Ishikawa (cell line): ENCODE measurements around the gene PPP3R1.

Source experiments
- CEBPB ChIP-seq: IDR thresholded peaks from 2 replicates; pipeline ENCODE4 v1.6.1; 2012
- CREB1 ChIP-seq: IDR thresholded peaks from 2 replicates; pipeline ENCODE4 v1.6.1; 2012; ENCODE audit warnings: low read depth
- EGR1 ChIP-seq: IDR thresholded peaks from 2 replicates; pipeline ENCODE4 v1.6.1; 2012
- EP300 ChIP-seq: IDR thresholded peaks from 2 replicates; pipeline ENCODE4 v1.6.1; 2012; ENCODE audit warnings: borderline replicate concordance
- FOXM1 ChIP-seq: IDR thresholded peaks from 2 replicates; pipeline ENCODE4 v1.6.1; 2012; ENCODE audit warnings: low read depth, borderline replicate concordance
- NFIC ChIP-seq: IDR thresholded peaks from 2 replicates; pipeline ENCODE4 v1.6.1; 2012
- RAD21 ChIP-seq: IDR thresholded peaks from 2 replicates; pipeline ENCODE4 v1.6.1; 2012; ENCODE audit warnings: low read depth
- TAF1 ChIP-seq: IDR thresholded peaks from 2 replicates; pipeline ENCODE4 v1.6.1; 2012; ENCODE audit warnings: low read depth, mild to moderate bottlenecking
- TCF12 ChIP-seq: IDR thresholded peaks from 2 replicates; pipeline ENCODE4 v1.6.1; 2012; ENCODE audit warnings: low read depth
- TEAD4 ChIP-seq: IDR thresholded peaks from 2 replicates; pipeline ENCODE4 v1.6.1; 2012
- YY1 ChIP-seq: IDR thresholded peaks from 2 replicates; pipeline ENCODE4 v1.6.1; 2012; ENCODE audit warnings: low read depth
- ZBTB7A ChIP-seq: IDR thresholded peaks from 2 replicates; pipeline ENCODE4 v1.6.1; 2012; ENCODE audit warnings: low read depth
- TF ChIP-seq, protein P1 (sequence below): IDR thresholded peaks from 2 replicates; pipeline ENCODE4 v1.6.1; 2012; ENCODE audit warnings: low read depth, mild to moderate bottlenecking
- TF ChIP-seq, protein P2 (sequence below): IDR thresholded peaks from 2 replicates; pipeline ENCODE4 v1.6.1; 2012
- TF ChIP-seq, protein P3 (sequence below): IDR thresholded peaks from 2 replicates; pipeline ENCODE4 v1.6.1; 2012

Gene PPP3R1

DNA sequence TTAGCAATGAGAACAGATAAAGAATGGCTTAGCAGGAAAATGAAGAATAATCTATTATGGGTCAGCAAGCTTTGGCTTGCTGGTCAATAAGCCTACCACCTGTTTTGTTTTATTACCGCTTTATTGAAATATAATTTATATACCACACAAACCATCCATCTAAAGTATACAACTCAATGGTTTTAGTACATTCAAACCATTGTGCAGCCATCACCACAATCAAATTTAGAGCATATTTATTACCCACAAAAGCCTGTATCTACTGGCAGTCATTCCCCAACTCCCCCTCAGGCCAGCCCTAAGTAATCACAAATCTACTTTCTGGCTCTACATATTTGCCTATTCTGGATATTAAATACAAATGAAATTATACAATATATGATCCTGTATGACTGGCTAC lies 17.2 kb downstream of the PPP3R1 start:
- TF ChIP-seq, protein P1, sequence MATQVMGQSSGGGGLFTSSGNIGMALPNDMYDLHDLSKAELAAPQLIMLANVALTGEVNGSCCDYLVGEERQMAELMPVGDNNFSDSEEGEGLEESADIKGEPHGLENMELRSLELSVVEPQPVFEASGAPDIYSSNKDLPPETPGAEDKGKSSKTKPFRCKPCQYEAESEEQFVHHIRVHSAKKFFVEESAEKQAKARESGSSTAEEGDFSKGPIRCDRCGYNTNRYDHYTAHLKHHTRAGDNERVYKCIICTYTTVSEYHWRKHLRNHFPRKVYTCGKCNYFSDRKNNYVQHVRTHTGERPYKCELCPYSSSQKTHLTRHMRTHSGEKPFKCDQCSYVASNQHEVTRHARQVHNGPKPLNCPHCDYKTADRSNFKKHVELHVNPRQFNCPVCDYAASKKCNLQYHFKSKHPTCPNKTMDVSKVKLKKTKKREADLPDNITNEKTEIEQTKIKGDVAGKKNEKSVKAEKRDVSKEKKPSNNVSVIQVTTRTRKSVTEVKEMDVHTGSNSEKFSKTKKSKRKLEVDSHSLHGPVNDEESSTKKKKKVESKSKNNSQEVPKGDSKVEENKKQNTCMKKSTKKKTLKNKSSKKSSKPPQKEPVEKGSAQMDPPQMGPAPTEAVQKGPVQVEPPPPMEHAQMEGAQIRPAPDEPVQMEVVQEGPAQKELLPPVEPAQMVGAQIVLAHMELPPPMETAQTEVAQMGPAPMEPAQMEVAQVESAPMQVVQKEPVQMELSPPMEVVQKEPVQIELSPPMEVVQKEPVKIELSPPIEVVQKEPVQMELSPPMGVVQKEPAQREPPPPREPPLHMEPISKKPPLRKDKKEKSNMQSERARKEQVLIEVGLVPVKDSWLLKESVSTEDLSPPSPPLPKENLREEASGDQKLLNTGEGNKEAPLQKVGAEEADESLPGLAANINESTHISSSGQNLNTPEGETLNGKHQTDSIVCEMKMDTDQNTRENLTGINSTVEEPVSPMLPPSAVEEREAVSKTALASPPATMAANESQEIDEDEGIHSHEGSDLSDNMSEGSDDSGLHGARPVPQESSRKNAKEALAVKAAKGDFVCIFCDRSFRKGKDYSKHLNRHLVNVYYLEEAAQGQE = no peak
- TF ChIP-seq YY1 (no peak), NFIC (no peak), EP300 (no peak), CREB1 (no peak), RAD21 (no peak), CEBPB (no peak), ZBTB7A (no peak), TEAD4 (no peak), TCF12 (no peak), TAF1 (no peak), FOXM1 (no peak), EGR1 (no peak)
- TF ChIP-seq, protein P2, sequence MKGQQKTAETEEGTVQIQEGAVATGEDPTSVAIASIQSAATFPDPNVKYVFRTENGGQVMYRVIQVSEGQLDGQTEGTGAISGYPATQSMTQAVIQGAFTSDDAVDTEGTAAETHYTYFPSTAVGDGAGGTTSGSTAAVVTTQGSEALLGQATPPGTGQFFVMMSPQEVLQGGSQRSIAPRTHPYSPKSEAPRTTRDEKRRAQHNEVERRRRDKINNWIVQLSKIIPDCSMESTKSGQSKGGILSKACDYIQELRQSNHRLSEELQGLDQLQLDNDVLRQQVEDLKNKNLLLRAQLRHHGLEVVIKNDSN = no peak
- TF ChIP-seq, protein P3, sequence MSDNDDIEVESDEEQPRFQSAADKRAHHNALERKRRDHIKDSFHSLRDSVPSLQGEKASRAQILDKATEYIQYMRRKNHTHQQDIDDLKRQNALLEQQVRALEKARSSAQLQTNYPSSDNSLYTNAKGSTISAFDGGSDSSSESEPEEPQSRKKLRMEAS = no peak

DNA sequence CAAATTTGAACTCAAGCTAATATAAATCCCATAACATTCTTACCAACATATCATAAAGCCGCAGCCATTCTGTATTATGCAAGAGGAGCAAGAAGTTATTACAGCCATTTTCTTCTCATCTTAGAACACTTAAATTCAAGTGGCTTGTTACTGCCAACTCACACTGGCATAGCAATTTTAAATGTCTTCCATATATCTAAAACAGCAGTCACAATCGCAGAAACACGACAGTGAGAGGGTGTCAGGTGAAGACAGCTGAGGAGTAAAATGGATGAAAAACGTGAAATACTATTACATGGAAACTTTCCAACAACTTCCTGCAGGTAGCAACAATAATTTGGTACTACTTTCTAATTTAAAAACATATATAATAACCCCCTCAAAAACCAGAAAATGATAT lies 17.9 kb downstream of the PPP3R1 start:
- no peak for TF ChIP-seq TEAD4
- TF ChIP-seq, protein P3 = no peak

DNA sequence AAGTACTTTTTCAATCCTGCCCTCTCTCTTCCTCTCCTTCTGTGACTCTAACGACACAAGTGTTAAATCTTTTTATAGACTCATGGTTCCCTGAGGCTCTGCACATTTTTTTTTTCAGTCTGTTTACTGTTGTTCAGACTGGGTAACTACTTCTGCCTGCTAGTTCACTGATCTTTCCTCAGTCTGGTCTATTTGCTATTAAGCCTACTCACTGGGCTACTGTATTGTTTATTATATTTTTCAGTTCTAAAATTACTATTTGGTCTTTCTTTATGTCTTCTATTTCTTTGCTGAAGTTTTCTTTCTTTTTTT lies 21.3 kb downstream of the PPP3R1 start:
- TF ChIP-seq EP300 (no peak), TCF12 (no peak), EGR1 (no peak), CREB1 (no peak), RAD21 (no peak), YY1 (no peak), CEBPB (no peak), TAF1 (no peak), TEAD4 (no peak), FOXM1 (no peak), ZBTB7A (no peak), NFIC (no peak)
- TF ChIP-seq, protein P1 = no peak
- TF ChIP-seq, protein P2 = no peak
- TF ChIP-seq, protein P3 = no peak

DNA sequence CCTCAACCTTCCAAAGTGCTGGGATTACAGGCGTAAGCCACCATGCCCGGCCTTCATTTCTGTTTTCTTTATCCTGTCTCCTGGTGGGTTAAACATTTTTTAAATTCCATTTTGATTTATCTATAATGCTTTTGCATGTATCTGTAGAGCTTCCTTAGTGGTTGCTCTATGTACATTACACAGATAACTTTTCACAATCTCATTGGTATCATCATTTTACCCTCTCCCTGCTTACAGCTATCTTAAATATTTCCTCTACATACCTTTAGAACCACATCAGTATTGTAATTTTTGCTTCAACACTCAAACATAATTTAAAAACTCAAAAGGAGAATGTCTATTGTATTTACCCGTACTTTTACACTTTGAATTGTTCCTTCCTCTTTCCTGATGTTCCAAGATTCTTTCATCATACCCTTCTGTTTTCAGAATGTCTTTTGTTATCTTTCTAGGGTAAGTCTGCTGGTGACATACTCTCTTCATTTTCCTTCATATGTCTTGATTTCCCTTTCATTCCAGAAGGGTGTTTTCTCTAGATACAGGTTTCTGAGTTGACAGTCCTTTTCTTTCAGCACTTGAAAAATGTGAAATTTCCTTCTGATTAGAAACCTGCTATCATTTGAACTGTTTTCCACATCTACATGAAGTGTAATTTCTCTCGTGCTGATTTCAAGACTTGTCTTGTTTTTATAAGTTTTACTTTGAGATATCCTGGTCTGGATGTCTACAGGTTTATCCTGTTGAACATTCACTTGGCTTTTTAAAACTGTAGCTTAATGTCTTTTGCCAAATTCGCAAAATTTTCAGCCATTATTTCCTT lies 21.9 kb downstream of the PPP3R1 start:
- no peak for TF ChIP-seq YY1
- no peak for TF ChIP-seq ZBTB7A
- TF ChIP-seq CEBPB = no peak
- no peak for TF ChIP-seq FOXM1
- TF ChIP-seq TCF12 = no peak
- TF ChIP-seq EGR1 = no peak

DNA sequence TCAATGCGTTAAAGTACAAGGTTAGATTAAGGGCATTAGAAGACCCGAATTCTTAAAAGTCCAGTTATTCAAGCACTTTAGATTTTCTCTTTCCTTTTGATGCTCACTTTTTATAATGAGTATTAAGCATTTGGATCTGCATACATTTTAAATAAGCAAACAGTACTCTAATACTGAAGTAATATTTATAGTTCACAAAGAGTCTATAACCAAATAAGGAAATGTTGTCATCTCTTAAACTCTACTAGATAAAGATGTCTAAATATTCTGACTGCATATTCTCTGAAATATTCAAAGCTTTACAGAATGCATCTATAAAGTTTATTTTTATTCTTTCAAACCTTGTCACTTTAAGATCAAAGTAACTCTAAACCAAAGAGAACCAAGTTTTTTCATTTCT lies 25.5 kb downstream of the PPP3R1 start:
- no peak for TF ChIP-seq CEBPB
- TF ChIP-seq, protein P2 = no peak
- no peak for TF ChIP-seq YY1
- TF ChIP-seq ZBTB7A = no peak
